GM12872 (cell line): ENCODE results near the gene USP17L5.
"Not testable (repeated sequence)": the region's sequence is repeated elsewhere in the genome, so short reads cannot be mapped to it uniquely, and the experiment has no call there.

ENCODE experiments used
- TF ChIP-seq, protein P1 (sequence below): IDR thresholded peaks from 3 replicates; pipeline ENCODE4 v1.5.1; 2011; ENCODE audit warnings: low read depth, mild to moderate bottlenecking, low read length, moderate library complexity; ENCODE audit not compliant: insufficient read depth

Gene USP17L5

DNA sequence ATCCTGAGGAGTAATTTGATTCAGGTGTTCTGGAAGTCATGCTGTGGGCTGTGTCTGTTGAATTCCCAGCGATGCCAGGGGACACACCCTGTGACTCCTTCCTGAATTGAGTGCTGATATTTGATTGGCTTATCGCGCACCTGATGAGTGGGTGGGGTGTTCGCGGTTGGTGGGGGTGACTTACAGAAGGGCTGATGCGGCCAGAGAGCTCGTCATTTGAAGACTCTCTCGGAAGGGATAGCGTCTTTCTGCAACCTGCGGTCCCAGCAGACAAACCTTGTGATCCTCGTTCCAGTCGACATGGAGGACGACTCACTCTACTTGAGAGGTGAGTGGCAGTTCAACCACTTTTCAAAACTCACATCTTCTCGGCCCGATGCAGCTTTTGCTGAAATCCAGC, 23.6 kb downstream of the USP17L5 start, which contains the start of gene USP17L30:
TSS of gene USP17L30 (plus strand) at position 301 of the 400 bp plus-strand sequence. CDS start at position 301, 0 bp downstream.
- TF ChIP-seq, protein P1, sequence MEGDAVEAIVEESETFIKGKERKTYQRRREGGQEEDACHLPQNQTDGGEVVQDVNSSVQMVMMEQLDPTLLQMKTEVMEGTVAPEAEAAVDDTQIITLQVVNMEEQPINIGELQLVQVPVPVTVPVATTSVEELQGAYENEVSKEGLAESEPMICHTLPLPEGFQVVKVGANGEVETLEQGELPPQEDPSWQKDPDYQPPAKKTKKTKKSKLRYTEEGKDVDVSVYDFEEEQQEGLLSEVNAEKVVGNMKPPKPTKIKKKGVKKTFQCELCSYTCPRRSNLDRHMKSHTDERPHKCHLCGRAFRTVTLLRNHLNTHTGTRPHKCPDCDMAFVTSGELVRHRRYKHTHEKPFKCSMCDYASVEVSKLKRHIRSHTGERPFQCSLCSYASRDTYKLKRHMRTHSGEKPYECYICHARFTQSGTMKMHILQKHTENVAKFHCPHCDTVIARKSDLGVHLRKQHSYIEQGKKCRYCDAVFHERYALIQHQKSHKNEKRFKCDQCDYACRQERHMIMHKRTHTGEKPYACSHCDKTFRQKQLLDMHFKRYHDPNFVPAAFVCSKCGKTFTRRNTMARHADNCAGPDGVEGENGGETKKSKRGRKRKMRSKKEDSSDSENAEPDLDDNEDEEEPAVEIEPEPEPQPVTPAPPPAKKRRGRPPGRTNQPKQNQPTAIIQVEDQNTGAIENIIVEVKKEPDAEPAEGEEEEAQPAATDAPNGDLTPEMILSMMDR: not testable (repeated sequence)

DNA sequence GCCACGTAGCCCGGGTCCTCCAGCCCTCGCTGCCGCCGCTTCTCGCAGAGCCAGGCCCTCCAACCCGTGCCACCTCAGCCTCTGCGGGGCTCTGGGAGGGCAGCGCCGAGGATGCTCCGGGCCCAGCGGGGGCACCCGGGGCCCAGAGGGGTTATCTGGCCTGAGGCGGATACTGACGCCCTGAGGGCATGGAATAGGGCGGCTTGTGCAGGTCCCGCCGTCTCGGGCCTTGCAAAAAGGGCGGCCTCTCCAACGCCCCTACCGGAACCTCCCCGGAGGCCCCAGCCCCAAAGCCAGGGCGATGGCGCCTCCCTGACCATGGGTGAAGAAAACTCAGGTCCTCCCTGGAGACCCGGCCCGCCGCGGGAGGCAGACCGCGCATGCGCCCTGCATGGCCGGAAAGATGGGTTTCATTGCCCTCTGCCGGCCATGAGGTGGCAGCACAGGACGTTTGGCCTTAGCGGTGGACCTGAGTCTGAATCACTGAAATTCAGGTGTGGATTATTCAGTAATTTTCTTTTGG, 41.9 kb downstream of the USP17L5 start:
- TF ChIP-seq, protein P1: peak; percentile 22; the same call in 1 of the 3 replicates

DNA sequence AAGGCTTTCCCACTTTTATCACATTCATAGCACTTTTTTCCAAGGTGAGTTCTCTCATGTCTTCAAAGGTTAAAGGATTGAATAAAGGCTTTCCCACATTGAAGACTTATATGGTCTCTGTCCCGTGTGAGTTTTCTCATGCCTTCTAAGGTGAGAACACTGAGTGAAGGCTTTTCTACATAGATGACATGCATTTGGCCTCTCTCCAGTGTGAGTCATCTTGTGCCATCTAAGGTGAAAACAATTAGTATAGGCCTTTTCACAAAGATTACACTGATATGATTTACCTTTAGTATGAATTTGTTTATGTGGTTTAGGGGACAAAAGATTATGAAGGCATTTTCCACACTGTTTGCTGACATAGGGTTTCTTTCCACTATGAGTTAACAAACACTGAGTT, 44.9 kb downstream of the USP17L5 start:
- TF ChIP-seq, protein P1: no peak
